Measurements from ENCODE around the gene TDRD1.

GRCh38 chr10:114220281-114220680 is 41.1 kb downstream of the TDRD1 start:
- TF ChIP-seq CTCF (IDR thresholded peaks at IDR 0.05) (no peak), POLR2A (IDR thresholded peaks at IDR 0.05) (no peak), POLR2AphosphoS5 (IDR thresholded peaks at IDR 0.05) (no peak)

All from stomach (tissue), 4 donors.